ENCODE results near the gene ADAM12.

ADAM12 gene

DNA sequence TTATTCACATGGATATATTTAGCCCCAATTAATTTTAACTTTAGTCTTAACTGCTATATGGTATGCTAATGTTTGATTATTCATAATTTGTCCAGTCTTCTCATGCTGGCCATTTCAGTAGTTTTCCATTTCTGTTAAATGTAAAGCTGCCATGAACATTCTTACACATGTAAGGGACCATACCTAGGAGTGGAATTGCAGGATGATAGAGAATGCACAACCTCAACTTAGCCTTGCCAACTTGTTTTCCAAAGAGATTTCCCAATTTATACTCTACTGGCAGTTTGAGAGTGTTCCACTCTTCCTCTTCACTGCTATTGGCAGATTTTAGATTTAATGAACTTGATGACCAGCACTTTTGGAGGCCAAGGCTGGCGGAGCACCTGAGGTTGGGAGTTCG is 423.7 kb downstream of the ADAM12 start:
- Mint-ChIP-seq H3K36me3 (ENCODE audit: low read depth) (peaks cover 7% of the 10 kb centered on the region), H3K27me3 (ENCODE audit: low read depth) (no peaks in the 10 kb centered on the region), H3K9me3 (peaks cover 16% of the 10 kb centered on the region), H3K4me1 (no peaks in the 10 kb centered on the region), H3K4me3 (no peak overlapping the region), H3K27ac (no peak overlapping the region)
- TF ChIP-seq CTCF (IDR thresholded peaks at IDR 0.05; ENCODE audit: unreplicated experiment in 3 of 3), result no peak

Measured in nephron (organoid).